HG02588 (cell line): ENCODE results near the gene TBC1D26.
"Not testable (repeated sequence)": the region's sequence is repeated elsewhere in the genome, so short reads cannot be mapped to it uniquely, and the experiment has no call there.

Experiments
- ATAC-seq: cut with Tn5 transposase; IDR thresholded peaks from one replicate; pipeline ENCODE4 v1.9.1; 2021; ENCODE audit warnings: mild to moderate bottlenecking, moderate library complexity; ENCODE audit not compliant: unreplicated experiment

The TBC1D26 gene

GRCh38 chr17:15731900-15732299, at the start of gene TBC1D26:
Gene TBC1D26, plus strand, starts transcription at chr17:15732283. Its CDS starts 3,066 bp downstream, at chr17:15735349.
- not testable (repeated sequence) for ATAC-seq

GRCh38 chr17:15683135-15683534, 48.9 kb upstream of the TBC1D26 start:
- ATAC-seq: not testable (repeated sequence)

- ATAC-seq: peak; percentile 87
Measured at GRCh38 chr17:15683824-15684478, 48.1 kb upstream of the TBC1D26 start, which contains the start of gene TRIM16. Gene TRIM16, minus strand, starts transcription at chr17:15684311. Its CDS starts 32,702 bp downstream, at chr17:15651609.

- ATAC-seq: not testable (repeated sequence)
Measured at GRCh38 chr17:15687494-15687893, 44.6 kb upstream of the TBC1D26 start.

- not testable (repeated sequence) for ATAC-seq
Measured at GRCh38 chr17:15698967-15699366, 33.1 kb upstream of the TBC1D26 start.

- ATAC-seq: peak; percentile 98
Measured at GRCh38 chr17:15699413-15699924, 32.6 kb upstream of the TBC1D26 start, which contains the start of gene ZNF286A. Gene ZNF286A, plus strand, starts transcription at chr17:15699752. Its CDS starts 578 bp downstream, at chr17:15700330.

GRCh38 chr17:15699937-15700336, 32.1 kb upstream of the TBC1D26 start:
- ATAC-seq: peak; percentile 0

GRCh38 chr17:15704239-15704638, 27.8 kb upstream of the TBC1D26 start:
- ATAC-seq: not testable (repeated sequence)

- not testable (repeated sequence) for ATAC-seq
Measured at GRCh38 chr17:15704813-15705212, 27.3 kb upstream of the TBC1D26 start.

- ATAC-seq: not testable (repeated sequence)
Measured at GRCh38 chr17:15708879-15709278, 23.2 kb upstream of the TBC1D26 start.

GRCh38 chr17:15716601-15717563, 15.2 kb upstream of the TBC1D26 start:
- ATAC-seq: not testable (repeated sequence)

- not testable (repeated sequence) for ATAC-seq
Measured at GRCh38 chr17:15730535-15730934, 1.5 kb upstream of the TBC1D26 start.

- ATAC-seq: not testable (repeated sequence)
Measured at GRCh38 chr17:15733174-15733789, 1.2 kb downstream of the TBC1D26 start.

GRCh38 chr17:15736578-15736977, 4.5 kb downstream of the TBC1D26 start:
- ATAC-seq: not testable (repeated sequence)

GRCh38 chr17:15738066-15738465, 6.0 kb downstream of the TBC1D26 start:
- ATAC-seq: no peak

GRCh38 chr17:15739259-15739658, 7.2 kb downstream of the TBC1D26 start:
- not testable (repeated sequence) for ATAC-seq

- not testable (repeated sequence) for ATAC-seq
Measured at GRCh38 chr17:15740041-15740440, 8.0 kb downstream of the TBC1D26 start.

- ATAC-seq: no peak
Measured at GRCh38 chr17:15740570-15741120, 8.6 kb downstream of the TBC1D26 start.

- ATAC-seq: no peak
Measured at GRCh38 chr17:15741624-15742023, 9.5 kb downstream of the TBC1D26 start.

GRCh38 chr17:15742051-15742795, 10.1 kb downstream of the TBC1D26 start:
- no peak for ATAC-seq
